GM23248 (cell line): ENCODE measurements around the gene NPFFR1.

ENCODE experiments used
- EZH2 ChIP-seq: fragments of 200-600 bp; sonication (generic); IDR thresholded peaks from 2 replicates; pipeline ENCODE4 v1.6.1; 2018; ENCODE audit warnings: antibody characterized with exemption, mild to moderate bottlenecking; ENCODE audit not compliant: insufficient read depth, poor library complexity, severe bottlenecking
- EZH2phosphoT487 ChIP-seq: fragments of 200-600 bp; sonication (generic); IDR thresholded peaks from 2 replicates; pipeline ENCODE4 v1.6.1; 2018; ENCODE audit warnings: antibody characterized with exemption, moderate library complexity, mild to moderate bottlenecking, low read depth; ENCODE audit not compliant: insufficient read depth

DNA sequence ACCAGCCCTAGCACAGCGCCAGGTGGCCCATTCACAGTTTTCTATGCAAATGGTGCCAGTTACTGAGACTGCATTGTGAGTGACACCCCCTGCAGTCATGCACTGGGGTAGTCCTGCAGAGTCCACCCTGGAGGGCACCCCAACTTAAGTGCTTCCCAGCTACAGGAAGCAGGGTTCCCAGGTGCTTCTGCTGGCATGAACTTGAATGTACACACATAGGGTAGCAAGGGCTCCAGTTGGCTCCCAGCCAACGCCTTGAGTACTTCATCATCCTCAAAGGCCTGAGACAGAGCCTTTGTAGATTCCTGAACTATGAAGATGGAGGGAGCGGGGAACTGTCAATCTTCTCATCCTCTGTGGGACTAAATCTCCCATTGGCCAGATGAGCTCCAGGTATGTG lies 11.5 kb upstream of the NPFFR1 start:
- no peak for TF ChIP-seq EZH2
- no peak for TF ChIP-seq EZH2phosphoT487
